GM23338 (cell line): ENCODE data around the gene RICTOR.

Experiments used
- EZH2 ChIP-seq: fragments of 200-600 bp; sonication (generic); IDR thresholded peaks from one replicate; pipeline ENCODE4 v1.8.0; 2017; ENCODE audit warnings: antibody characterized with exemption, mild to moderate bottlenecking, low read depth; ENCODE audit not compliant: unreplicated experiment
- EZH2phosphoT487 ChIP-seq: fragments of 200-600 bp; sonication (generic); IDR thresholded peaks from one replicate; pipeline ENCODE4 v1.8.1; 2018; ENCODE audit warnings: antibody characterized with exemption; ENCODE audit not compliant: unreplicated experiment
- POLR2AphosphoS5 ChIP-seq: IDR thresholded peaks from 2 replicates; pipeline ENCODE4 v1.6.1; 2016; ENCODE audit warnings: antibody characterized with exemption, low read depth
- TF ChIP-seq, protein P1 (sequence below), 2 experiments: fragments of 200-600 bp in 1 of 2; sonication (generic) in 1 of 2; conservative IDR thresholded peaks; 2 replicates each; pipeline versions ENCODE4 v1.5.1 to v1.6.1; 2016 to 2017; ENCODE audit warnings: antibody characterized with exemption in 2 of 2, low read depth in 2 of 2, mild to moderate bottlenecking in 2 of 2, moderate library complexity in 1 of 2

- TF ChIP-seq, protein P1, sequence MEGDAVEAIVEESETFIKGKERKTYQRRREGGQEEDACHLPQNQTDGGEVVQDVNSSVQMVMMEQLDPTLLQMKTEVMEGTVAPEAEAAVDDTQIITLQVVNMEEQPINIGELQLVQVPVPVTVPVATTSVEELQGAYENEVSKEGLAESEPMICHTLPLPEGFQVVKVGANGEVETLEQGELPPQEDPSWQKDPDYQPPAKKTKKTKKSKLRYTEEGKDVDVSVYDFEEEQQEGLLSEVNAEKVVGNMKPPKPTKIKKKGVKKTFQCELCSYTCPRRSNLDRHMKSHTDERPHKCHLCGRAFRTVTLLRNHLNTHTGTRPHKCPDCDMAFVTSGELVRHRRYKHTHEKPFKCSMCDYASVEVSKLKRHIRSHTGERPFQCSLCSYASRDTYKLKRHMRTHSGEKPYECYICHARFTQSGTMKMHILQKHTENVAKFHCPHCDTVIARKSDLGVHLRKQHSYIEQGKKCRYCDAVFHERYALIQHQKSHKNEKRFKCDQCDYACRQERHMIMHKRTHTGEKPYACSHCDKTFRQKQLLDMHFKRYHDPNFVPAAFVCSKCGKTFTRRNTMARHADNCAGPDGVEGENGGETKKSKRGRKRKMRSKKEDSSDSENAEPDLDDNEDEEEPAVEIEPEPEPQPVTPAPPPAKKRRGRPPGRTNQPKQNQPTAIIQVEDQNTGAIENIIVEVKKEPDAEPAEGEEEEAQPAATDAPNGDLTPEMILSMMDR (conservative IDR thresholded peaks at IDR 0.05; ENCODE audit: low read depth in 2 of 2), result no peak
- TF ChIP-seq EZH2phosphoT487 (no peak), POLR2AphosphoS5 (no peak), EZH2 (no peak)
These were observed 160.5 kb downstream of the RICTOR start for GRCh38 chr5:38913714-38914113.
